Liver (tissue), 9 donors: Measurements from ENCODE around the gene SPATS2L. TPM values are rescaled to one million over a fixed set of nuclear protein-coding genes. Genes with fewer than 3 reads are reported as not detected.

Source experiments
- DNase-seq: peaks from one replicate; pipeline ENCODE4 v3.0.0-alpha.2; 2017; ENCODE audit warnings: low spot score
- H3K27ac ChIP-seq, 2 donors: one replicate each; pipeline ENCODE4 v1.7.0; 2013; ENCODE audit warnings: inconsistent platforms in 2 of 2, low read length in 2 of 2, control low read depth in 1 of 2, low read depth in 1 of 2, mild to moderate bottlenecking in 1 of 2
- H3K27me3 ChIP-seq, 4 donors: one replicate each; pipeline versions ENCODE4 v1.6.1 to v1.7.0; 2013; ENCODE audit warnings: low read length in 3 of 4, inconsistent platforms in 1 of 4, mild to moderate bottlenecking in 1 of 4, moderate library complexity in 1 of 4; ENCODE audit not compliant: control insufficient read depth in 4 of 4, insufficient read depth in 4 of 4
- H3K36me3 ChIP-seq, 4 donors: one replicate each; pipeline versions ENCODE4 v1.6.1 to v1.7.0; 2013; ENCODE audit warnings: low read length in 3 of 4, mild to moderate bottlenecking in 3 of 4, low read depth in 1 of 4, moderate library complexity in 1 of 4; ENCODE audit not compliant: control insufficient read depth in 4 of 4, insufficient read depth in 3 of 4
- H3K4me1 ChIP-seq, 4 donors: one replicate each; pipeline versions ENCODE4 v1.6.1 to v1.7.0; 2013; ENCODE audit warnings: low read length in 3 of 4, mild to moderate bottlenecking in 3 of 4, moderate library complexity in 1 of 4; ENCODE audit not compliant: control insufficient read depth in 4 of 4, insufficient read depth in 4 of 4
- H3K4me3 ChIP-seq, 3 donors: one replicate each; pipeline versions ENCODE4 v1.6.1 to v1.7.0; 2013; ENCODE audit warnings: low read length in 3 of 3, control low read depth in 1 of 3, low read depth in 1 of 3, mild to moderate bottlenecking in 1 of 3
- H3K9ac ChIP-seq, 2 donors: one replicate each; pipeline ENCODE4 v1.7.0; 2013; ENCODE audit warnings: low read length in 2 of 2, mild to moderate bottlenecking in 2 of 2, moderate library complexity in 2 of 2, control low read depth in 1 of 2, low read depth in 1 of 2
- H3K9me3 ChIP-seq, 4 donors: one replicate each; pipeline versions ENCODE4 v1.6.1 to v1.7.0; 2013; ENCODE audit warnings: low read length in 3 of 4; ENCODE audit not compliant: control insufficient read depth in 4 of 4
- GABPA ChIP-seq, 2 donors: IDR thresholded peaks in 1 of 2; conservative IDR thresholded peaks in 1 of 2; 2 replicates each; pipeline ENCODE4 v1.6.1; 2016; ENCODE audit warnings: antibody characterized with exemption in 2 of 2, mild to moderate bottlenecking in 1 of 2, moderate library complexity in 1 of 2
- HNF4A ChIP-seq, 2 donors: conservative IDR thresholded peaks; 2 replicates each; pipeline ENCODE4 v1.6.1; 2016; ENCODE audit warnings: antibody characterized with exemption in 2 of 2, mild to moderate bottlenecking in 2 of 2
- JUND ChIP-seq, 2 donors: IDR thresholded peaks; 2 replicates each; pipeline ENCODE4 v1.6.1; 2016; ENCODE audit warnings: antibody characterized with exemption in 2 of 2
- RAD21 ChIP-seq, 2 donors: IDR thresholded peaks; 2 replicates each; pipeline ENCODE4 v1.6.1; 2016; ENCODE audit warnings: antibody characterized with exemption in 2 of 2, mild to moderate bottlenecking in 2 of 2
- RXRA ChIP-seq, 2 donors: IDR thresholded peaks; 2 replicates each; pipeline ENCODE4 v1.6.1; 2017 to 2018; ENCODE audit warnings: antibody characterized with exemption in 2 of 2, mild to moderate bottlenecking in 1 of 2
- YY1 ChIP-seq: IDR thresholded peaks from 2 replicates; pipeline ENCODE4 v1.6.1; 2016; ENCODE audit warnings: antibody characterized with exemption, mild to moderate bottlenecking
- WGBS: extraction: QIAGEN DNeasy Blood & Tissue Kit; methylation state at CpG from one replicate; pipeline ENCODE4 v1.1.7; 2013; 5-methylcytosine and 5-hydroxymethylcytosine counted together
- polyA plus RNA-seq, 2 donors: library from polyadenylated mRNA; stranded (reverse) in 1 of 2; unstranded in 1 of 2; fragments of 200-250 nt in 1 of 2; fragments of >200 nt in 1 of 2; fragmentation: Nextera tagmentation in 1 of 2; extraction: Ambion mirVana in 1 of 2; gene quantifications; one replicate each; pipeline versions ENCODE4 v1.2.1 to v1.2.3, GENCODE V29; 2013 to 2015
- total RNA-seq, 2 donors: library from RNA; depleted of rRNA; stranded (reverse); fragments of >200 nt; gene quantifications; one replicate each; pipeline ENCODE4 v1.2.3, GENCODE V29; 2014
- TF ChIP-seq, protein P1 (sequence below): fragments of 150-350 bp; IDR thresholded peaks from 2 replicates; pipeline ENCODE4 v1.5.1; 2017; ENCODE audit warnings: improper control_type of control experiment, low read depth, low read length; ENCODE audit not compliant: missing input control
- TF ChIP-seq, protein P2 (sequence below): IDR thresholded peaks from 2 replicates; pipeline ENCODE4 v1.6.1; 2016; ENCODE audit warnings: antibody characterized with exemption
- TF ChIP-seq, protein P3 (sequence below): IDR thresholded peaks from 2 replicates; pipeline ENCODE4 v1.6.1; 2016; ENCODE audit warnings: antibody characterized with exemption
- TF ChIP-seq, protein P4 (sequence below): IDR thresholded peaks from 2 replicates; pipeline ENCODE4 v1.6.1; 2016; ENCODE audit warnings: antibody characterized with exemption, mild to moderate bottlenecking
- donor health status: healthy.
- donor health status: healthy.
- donor health status: healthy.
- donor health status: healthy.
- donor health status: healthy.

Gene SPATS2L
- total and polyA plus RNA-seq, 4 donors = 31.4 to 49.9 (median 42.4) TPM

DNA sequence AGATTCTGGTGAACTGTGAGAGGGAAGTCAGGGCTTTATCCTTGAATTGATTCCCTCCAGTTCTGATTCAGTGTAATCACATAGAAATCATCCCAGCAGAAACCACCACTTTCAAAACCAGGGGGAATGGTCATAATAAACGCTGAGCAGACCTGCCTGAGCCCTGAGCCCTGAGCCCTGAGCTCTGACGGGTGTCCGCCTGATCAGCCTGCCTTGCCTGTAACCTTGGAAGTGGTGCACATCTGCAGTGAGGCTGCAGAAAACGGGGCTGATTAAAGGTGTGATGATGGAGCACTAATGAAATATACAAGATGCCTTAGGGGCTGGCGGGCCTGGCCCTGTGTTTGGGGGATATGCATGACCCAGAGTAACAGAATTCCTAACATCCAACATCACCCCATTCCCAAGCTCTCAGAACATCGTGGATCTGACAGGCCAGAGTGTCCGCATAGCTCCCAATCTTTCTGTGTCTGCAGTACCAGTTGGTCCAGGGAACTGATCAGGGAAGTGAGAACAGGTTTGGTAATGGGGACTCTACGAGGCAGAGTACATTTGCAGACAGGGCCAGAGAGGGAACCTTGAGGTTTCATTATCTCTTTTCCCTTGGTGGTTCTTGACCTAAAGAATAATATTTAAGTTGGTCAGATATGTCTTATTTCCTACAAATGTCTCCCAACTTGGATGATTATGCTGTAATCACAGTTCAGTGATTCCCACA, 165.6 kb downstream of the SPATS2L start (continued):
- TF ChIP-seq, protein P1, sequence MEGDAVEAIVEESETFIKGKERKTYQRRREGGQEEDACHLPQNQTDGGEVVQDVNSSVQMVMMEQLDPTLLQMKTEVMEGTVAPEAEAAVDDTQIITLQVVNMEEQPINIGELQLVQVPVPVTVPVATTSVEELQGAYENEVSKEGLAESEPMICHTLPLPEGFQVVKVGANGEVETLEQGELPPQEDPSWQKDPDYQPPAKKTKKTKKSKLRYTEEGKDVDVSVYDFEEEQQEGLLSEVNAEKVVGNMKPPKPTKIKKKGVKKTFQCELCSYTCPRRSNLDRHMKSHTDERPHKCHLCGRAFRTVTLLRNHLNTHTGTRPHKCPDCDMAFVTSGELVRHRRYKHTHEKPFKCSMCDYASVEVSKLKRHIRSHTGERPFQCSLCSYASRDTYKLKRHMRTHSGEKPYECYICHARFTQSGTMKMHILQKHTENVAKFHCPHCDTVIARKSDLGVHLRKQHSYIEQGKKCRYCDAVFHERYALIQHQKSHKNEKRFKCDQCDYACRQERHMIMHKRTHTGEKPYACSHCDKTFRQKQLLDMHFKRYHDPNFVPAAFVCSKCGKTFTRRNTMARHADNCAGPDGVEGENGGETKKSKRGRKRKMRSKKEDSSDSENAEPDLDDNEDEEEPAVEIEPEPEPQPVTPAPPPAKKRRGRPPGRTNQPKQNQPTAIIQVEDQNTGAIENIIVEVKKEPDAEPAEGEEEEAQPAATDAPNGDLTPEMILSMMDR = no peak
- no peak for TF ChIP-seq YY1
- no peak for TF ChIP-seq RXRA (IDR thresholded peaks at IDR 0.05)
- TF ChIP-seq, protein P2, sequence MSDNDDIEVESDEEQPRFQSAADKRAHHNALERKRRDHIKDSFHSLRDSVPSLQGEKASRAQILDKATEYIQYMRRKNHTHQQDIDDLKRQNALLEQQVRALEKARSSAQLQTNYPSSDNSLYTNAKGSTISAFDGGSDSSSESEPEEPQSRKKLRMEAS = no peak
- TF ChIP-seq HNF4A (conservative IDR thresholded peaks at IDR 0.05) = no peak

DNA sequence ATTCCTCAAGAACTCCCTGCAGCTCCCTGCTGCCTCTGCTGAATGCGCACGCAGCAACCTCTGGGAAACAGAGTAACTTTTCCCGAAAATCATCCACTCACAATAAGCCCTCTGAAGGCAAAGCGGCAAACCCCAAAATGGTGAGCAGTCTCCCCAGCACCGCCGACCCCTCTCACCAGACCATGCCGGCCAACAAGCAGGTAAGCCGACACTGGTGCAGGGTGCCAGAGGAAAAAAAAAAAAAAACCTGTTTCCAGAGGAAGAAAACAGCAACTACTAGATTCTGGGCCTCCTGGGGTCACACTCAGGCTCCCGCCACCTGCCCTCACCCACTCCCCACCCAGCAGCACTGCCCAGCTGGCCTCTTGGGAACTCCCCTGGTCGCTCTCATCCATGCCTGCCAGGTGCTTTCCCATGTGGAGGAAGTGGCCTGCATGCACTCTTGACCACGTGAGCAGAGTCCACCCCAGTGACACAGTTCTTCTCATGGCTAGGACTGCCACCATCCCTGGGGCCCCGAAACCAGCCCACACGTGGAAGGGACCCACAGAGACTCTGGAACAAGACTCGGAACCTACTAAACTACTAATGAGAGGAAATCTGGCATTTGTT, 166.5 kb downstream of the SPATS2L start:
- H3K27ac ChIP-seq = no peak overlapping the region
- TF ChIP-seq GABPA (IDR thresholded peaks at IDR 0.05 in 1 of 2, conservative IDR thresholded peaks at IDR 0.05 in 1 of 2) = no peak
- peak in 1 of 2 donors; percentile 37 for TF ChIP-seq HNF4A (conservative IDR thresholded peaks at IDR 0.05)
- TF ChIP-seq, protein P3, sequence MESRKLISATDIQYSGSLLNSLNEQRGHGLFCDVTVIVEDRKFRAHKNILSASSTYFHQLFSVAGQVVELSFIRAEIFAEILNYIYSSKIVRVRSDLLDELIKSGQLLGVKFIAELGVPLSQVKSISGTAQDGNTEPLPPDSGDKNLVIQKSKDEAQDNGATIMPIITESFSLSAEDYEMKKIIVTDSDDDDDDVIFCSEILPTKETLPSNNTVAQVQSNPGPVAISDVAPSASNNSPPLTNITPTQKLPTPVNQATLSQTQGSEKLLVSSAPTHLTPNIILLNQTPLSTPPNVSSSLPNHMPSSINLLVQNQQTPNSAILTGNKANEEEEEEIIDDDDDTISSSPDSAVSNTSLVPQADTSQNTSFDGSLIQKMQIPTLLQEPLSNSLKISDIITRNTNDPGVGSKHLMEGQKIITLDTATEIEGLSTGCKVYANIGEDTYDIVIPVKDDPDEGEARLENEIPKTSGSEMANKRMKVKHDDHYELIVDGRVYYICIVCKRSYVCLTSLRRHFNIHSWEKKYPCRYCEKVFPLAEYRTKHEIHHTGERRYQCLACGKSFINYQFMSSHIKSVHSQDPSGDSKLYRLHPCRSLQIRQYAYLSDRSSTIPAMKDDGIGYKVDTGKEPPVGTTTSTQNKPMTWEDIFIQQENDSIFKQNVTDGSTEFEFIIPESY = no peak
- TF ChIP-seq JUND (IDR thresholded peaks at IDR 0.05) = no peak
- no peak for TF ChIP-seq RXRA (IDR thresholded peaks at IDR 0.05)
- TF ChIP-seq RAD21 (IDR thresholded peaks at IDR 0.05) = no peak
- TF ChIP-seq, protein P4, sequence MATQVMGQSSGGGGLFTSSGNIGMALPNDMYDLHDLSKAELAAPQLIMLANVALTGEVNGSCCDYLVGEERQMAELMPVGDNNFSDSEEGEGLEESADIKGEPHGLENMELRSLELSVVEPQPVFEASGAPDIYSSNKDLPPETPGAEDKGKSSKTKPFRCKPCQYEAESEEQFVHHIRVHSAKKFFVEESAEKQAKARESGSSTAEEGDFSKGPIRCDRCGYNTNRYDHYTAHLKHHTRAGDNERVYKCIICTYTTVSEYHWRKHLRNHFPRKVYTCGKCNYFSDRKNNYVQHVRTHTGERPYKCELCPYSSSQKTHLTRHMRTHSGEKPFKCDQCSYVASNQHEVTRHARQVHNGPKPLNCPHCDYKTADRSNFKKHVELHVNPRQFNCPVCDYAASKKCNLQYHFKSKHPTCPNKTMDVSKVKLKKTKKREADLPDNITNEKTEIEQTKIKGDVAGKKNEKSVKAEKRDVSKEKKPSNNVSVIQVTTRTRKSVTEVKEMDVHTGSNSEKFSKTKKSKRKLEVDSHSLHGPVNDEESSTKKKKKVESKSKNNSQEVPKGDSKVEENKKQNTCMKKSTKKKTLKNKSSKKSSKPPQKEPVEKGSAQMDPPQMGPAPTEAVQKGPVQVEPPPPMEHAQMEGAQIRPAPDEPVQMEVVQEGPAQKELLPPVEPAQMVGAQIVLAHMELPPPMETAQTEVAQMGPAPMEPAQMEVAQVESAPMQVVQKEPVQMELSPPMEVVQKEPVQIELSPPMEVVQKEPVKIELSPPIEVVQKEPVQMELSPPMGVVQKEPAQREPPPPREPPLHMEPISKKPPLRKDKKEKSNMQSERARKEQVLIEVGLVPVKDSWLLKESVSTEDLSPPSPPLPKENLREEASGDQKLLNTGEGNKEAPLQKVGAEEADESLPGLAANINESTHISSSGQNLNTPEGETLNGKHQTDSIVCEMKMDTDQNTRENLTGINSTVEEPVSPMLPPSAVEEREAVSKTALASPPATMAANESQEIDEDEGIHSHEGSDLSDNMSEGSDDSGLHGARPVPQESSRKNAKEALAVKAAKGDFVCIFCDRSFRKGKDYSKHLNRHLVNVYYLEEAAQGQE = no peak
- WGBS = 89% methylated on average over 14 of the region's 14 CpGs
- peaks cover 0 to 2% (median 0%) of the 10 kb centered on the region in 4 donors for H3K4me1 ChIP-seq
- no peaks in the 10 kb centered on the region for H3K27me3 ChIP-seq
- H3K36me3 ChIP-seq = peaks cover 12 to 65% (median 55%) of the 10 kb centered on the region in 4 donors
- DNase-seq = no peak
- no peak overlapping the region for H3K9ac ChIP-seq
- H3K9me3 ChIP-seq = no peaks in the 10 kb centered on the region
- H3K4me3 ChIP-seq = no peak overlapping the region
